ENCODE results near the gene FKBP14. TPM values are rescaled to one million over a fixed set of nuclear protein-coding genes. Genes with fewer than 3 reads are reported as not detected.
"Not testable (repeated sequence)": the region's sequence is repeated elsewhere in the genome, so short reads cannot be mapped to it uniquely, and the experiment has no call there.

FKBP14 gene
- polyA plus RNA-seq, 1 donor, result 24.3 TPM

DNA sequence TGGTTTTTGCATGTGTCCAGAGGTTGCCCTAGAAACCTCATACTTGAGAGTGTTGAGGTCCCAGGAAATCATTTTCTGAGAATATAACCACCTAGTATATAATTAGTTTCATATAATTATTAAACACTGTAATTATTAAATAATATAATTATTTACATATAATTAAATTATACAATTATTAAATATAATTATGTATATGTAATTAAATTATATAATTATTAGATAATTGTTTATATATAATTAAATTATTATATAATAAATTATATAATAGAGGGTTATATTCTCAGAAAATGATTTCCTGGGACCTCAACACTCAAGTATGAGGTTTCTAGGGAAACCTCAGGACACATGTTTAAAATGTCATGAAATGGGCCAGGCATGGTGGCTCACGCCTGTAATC is 64.5 kb downstream of the FKBP14 start:
- DNase-seq, result no peak

GRCh38 chr7:29961611-29962010 is 64.9 kb downstream of the FKBP14 start:
- not testable (repeated sequence) for DNase-seq

Other genes starting within 250 kb of the FKBP14 start
- gene WIPF3, start 220.2 kb downstream of the FKBP14 start, polyA plus RNA-seq (ENCODE audit: insufficient read length), result 5.9 TPM
- gene SCRN1, start 36.9 kb downstream of the FKBP14 start, polyA plus RNA-seq (ENCODE audit: insufficient read length), result 68.3 TPM
- 21.2 TPM for gene PLEKHA8, start 1.7 kb upstream of the FKBP14 start, polyA plus RNA-seq (ENCODE audit: insufficient read length)
- 87.4 TPM for gene MTURN, start 108.3 kb upstream of the FKBP14 start, polyA plus RNA-seq (ENCODE audit: insufficient read length)